A549 (cell line): ENCODE data around the gene RABGAP1L. TPM values are rescaled to one million over a fixed set of nuclear protein-coding genes. Genes with fewer than 3 reads are reported as not detected.

ENCODE experiments used
- ATAC-seq, 2 experiments: fragments of 200-7000 bp in 1 of 2; fragments of >200 bp in 1 of 2; cut with Nextera tagmentation in 1 of 2; cut with Tn5 transposase in 1 of 2; 3 replicates each; pipeline versions ENCODE4 v1.8.0 to v1.9.1; 2018 to 2020; ENCODE audit warnings: mild to moderate bottlenecking in 1 of 2, moderate library complexity in 1 of 2
- CTCF ChIA-PET: fragments of 300-600 bp; sonication (Branson Sonifier 250); formaldehyde crosslinking; extraction: SDS; loops from one replicate; lab custom pipeline; 2021; ENCODE audit warnings: antibody characterized with exemption, inconsistent platforms; lab: Yijun Ruan, JAX
- POLR2A ChIA-PET: fragments of 350-600 bp; formaldehyde crosslinking; extraction: SDS; loops from one replicate; lab custom pipeline; 2021; ENCODE audit warnings: antibody characterized with exemption, inconsistent platforms; lab: Yijun Ruan, JAX
- DNase-seq, 2 experiments: peaks; one replicate each; pipeline versions ENCODE4 v3.0.0 to v3.0.0-alpha.2; 2011 to 2016; ENCODE audit warnings: low read depth in 1 of 2, low spot score in 1 of 2
- FAIRE-seq: peaks from 2 replicates; lab custom pipeline; 2011; peaks lifted over from hg19 to GRCh38; lab: Jason Lieb, UNC
- H3K27ac ChIP-seq, 2 experiments: fragments of >200 bp; sonication (Bioruptor Twin); formaldehyde crosslinking; 3 replicates each; pipeline ENCODE4 v1.5.1; 2016 to 2017
- H3K4me1 ChIP-seq: fragments of >200 bp; sonication (Bioruptor Twin); formaldehyde crosslinking; 3 replicates; pipeline ENCODE4 v1.6.1; 2016
- H3K4me2 ChIP-seq: fragments of >200 bp; sonication (Bioruptor Twin); formaldehyde crosslinking; 3 replicates; pipeline ENCODE4 v1.6.1; 2016
- H3K4me3 ChIP-seq: fragments of >200 bp; sonication (Bioruptor Twin); formaldehyde crosslinking; 3 replicates; pipeline ENCODE4 v1.5.1; 2016
- H3K9me3 ChIP-seq: fragments of >200 bp; sonication (Bioruptor Twin); formaldehyde crosslinking; 3 replicates; pipeline ENCODE4 v1.6.1; 2016
- ATOH8 ChIP-seq: fragments of 250-450 bp; sonication (Bioruptor Pico); IDR thresholded peaks from 2 replicates; pipeline ENCODE4 v1.5.0; 2020; ENCODE audit warnings: low read depth, mild to moderate bottlenecking, moderate library complexity
- BHLHE40 ChIP-seq: IDR thresholded peaks from 2 replicates; pipeline ENCODE4 v1.6.1; 2012; ENCODE audit warnings: low read depth, low read length, inconsistent platforms
- CBX2 ChIP-seq: fragments of 200-600 bp; sonication (generic); IDR thresholded peaks from 2 replicates; pipeline ENCODE4 v1.6.1; 2016; ENCODE audit warnings: low read depth, mild to moderate bottlenecking, borderline replicate concordance
- CEBPB ChIP-seq, 2 experiments: fragments of >200 bp in 1 of 2; sonication (Bioruptor Twin) in 1 of 2; formaldehyde crosslinking in 1 of 2; IDR thresholded peaks; 2 replicates each; pipeline ENCODE4 v1.6.1; 2012 to 2016
- CTCF ChIP-seq: fragments of >200 bp; sonication (Bioruptor Twin); formaldehyde crosslinking; IDR thresholded peaks from 3 replicates; pipeline ENCODE4 v1.5.1; 2016
- E2F6 ChIP-seq: IDR thresholded peaks from 2 replicates; pipeline ENCODE4 v1.6.1; 2012; ENCODE audit warnings: low read depth, borderline replicate concordance
- ESRRA ChIP-seq: fragments of 150-350 bp; IDR thresholded peaks from 2 replicates; pipeline ENCODE4 v1.6.1; 2014; ENCODE audit warnings: mild to moderate bottlenecking, low read length, borderline replicate concordance
- FOSL2 ChIP-seq, 2 experiments: fragments of 450-650 bp in 1 of 2; fragments of >200 bp in 1 of 2; sonication (Bioruptor Twin) in 1 of 2; formaldehyde crosslinking; IDR thresholded peaks; 2 replicates each; pipeline versions ENCODE4 v1.5.0 to v1.6.1; 2016 to 2020; ENCODE audit warnings: mild to moderate bottlenecking in 1 of 2, moderate library complexity in 1 of 2
- FOXS1 ChIP-seq: fragments of 250-450 bp; sonication (Bioruptor Pico); IDR thresholded peaks from 2 replicates; pipeline ENCODE4 v1.5.0; 2020; ENCODE audit warnings: mild to moderate bottlenecking, moderate library complexity
- HDAC2 ChIP-seq: fragments of 200-600 bp; sonication (generic); IDR thresholded peaks from 2 replicates; pipeline ENCODE4 v1.6.1; 2016
- JUNB ChIP-seq: fragments of >200 bp; sonication (Bioruptor Twin); formaldehyde crosslinking; IDR thresholded peaks from 2 replicates; pipeline ENCODE4 v1.6.1; 2016
- KDM1A ChIP-seq: fragments of 200-600 bp; sonication (generic); IDR thresholded peaks from 2 replicates; pipeline ENCODE4 v1.6.1; 2016; ENCODE audit warnings: low read depth, mild to moderate bottlenecking
- MAX ChIP-seq: IDR thresholded peaks from 2 replicates; pipeline ENCODE4 v1.6.1; 2012
- NPAS2 ChIP-seq: fragments of 250-450 bp; sonication (Bioruptor Pico); IDR thresholded peaks from 2 replicates; pipeline ENCODE4 v1.8.0; 2022; ENCODE audit warnings: mild to moderate bottlenecking, moderate library complexity, borderline replicate concordance
- PHF8 ChIP-seq: fragments of 200-600 bp; sonication (generic); IDR thresholded peaks from 2 replicates; pipeline ENCODE4 v1.6.1; 2016; ENCODE audit warnings: low read depth, mild to moderate bottlenecking, antibody characterized with exemption, moderate library complexity, borderline replicate concordance
- RCOR1 ChIP-seq: fragments of 150-350 bp; IDR thresholded peaks from 2 replicates; pipeline ENCODE4 v1.6.1; 2014; ENCODE audit warnings: antibody characterized with exemption, low read length, low read depth
- RFX5 ChIP-seq: fragments of 450-650 bp; IDR thresholded peaks from 2 replicates; pipeline ENCODE4 v1.7.1; 2014; ENCODE audit warnings: antibody characterized with exemption, mild to moderate bottlenecking, moderate library complexity
- SMC3 ChIP-seq: fragments of >200 bp; sonication (Bioruptor Twin); formaldehyde crosslinking; IDR thresholded peaks from 3 replicates; pipeline ENCODE4 v1.6.1; 2018; ENCODE audit warnings: inconsistent platforms
- SREBF2 ChIP-seq: fragments of 450-650 bp; IDR thresholded peaks from 2 replicates; pipeline ENCODE4 v1.6.1; 2014; ENCODE audit warnings: mild to moderate bottlenecking, moderate library complexity
- TP53 ChIP-seq: fragments of 250-450 bp; sonication (Bioruptor Pico); IDR thresholded peaks from 2 replicates; pipeline ENCODE4 v1.5.0; 2021; ENCODE audit warnings: mild to moderate bottlenecking, moderate library complexity
- USF2 ChIP-seq: fragments of 450-650 bp; IDR thresholded peaks from 2 replicates; pipeline ENCODE4 v1.6.1; 2014; ENCODE audit warnings: antibody characterized with exemption
- ZSCAN20 ChIP-seq: fragments of 250-450 bp; sonication (Bioruptor Pico); IDR thresholded peaks from 2 replicates; pipeline ENCODE4 v1.8.0; 2022; ENCODE audit warnings: mild to moderate bottlenecking, moderate library complexity
- WGBS: methylation state at CpG from one replicate; pipeline ENCODE4 v1.1.6; 2017; ENCODE audit errors: missing lambda C conversion rate; 5-methylcytosine and 5-hydroxymethylcytosine counted together
- polyA plus RNA-seq, 4 experiments: library from polyadenylated mRNA; depleted of rRNA in 3 of 4; stranded (reverse); fragments of >200 nt; fragmentation: RNase III in 1 of 4; extraction: RNeasy Plus Mini Kit Qiagen cat#74134 plus additional on column Dnase treatment in 1 of 4; gene quantifications; 2 replicates in 3 of 4; 3 replicates in 1 of 4; pipeline ENCODE4 v1.2.3, GENCODE V29; 2011 to 2017

RABGAP1L gene
- polyA plus RNA-seq, 2 of the 4 experiments (the other 2 are of a cell fraction) = 8.2 to 18.6 TPM

GRCh38 chr1:174686213-174686612 is 526.9 kb downstream of the RABGAP1L start:
- H3K4me3 ChIP-seq = no peak overlapping the region
- no peak for FAIRE-seq
- no peak overlapping the region for H3K4me2 ChIP-seq
- TF ChIP-seq PHF8 = no peak
- TF ChIP-seq HDAC2 = no peak
- no peak for TF ChIP-seq RFX5
- TF ChIP-seq ZSCAN20 = no peak
- TF ChIP-seq FOXS1 (CRISPR knock-in tag) = no peak
- TF ChIP-seq BHLHE40 = no peak
- TF ChIP-seq ESRRA = no peak
- TF ChIP-seq JUNB = no peak
- TF ChIP-seq CEBPB (IDR thresholded peaks at IDR 0.05) = no peak
- no peak for TF ChIP-seq SREBF2
- no peak for TF ChIP-seq MAX
- no peak for TF ChIP-seq SMC3
- no peak for TF ChIP-seq RCOR1
- no peak for TF ChIP-seq FOSL2 (IDR thresholded peaks at IDR 0.05)
- TF ChIP-seq FOSL2 (CRISPR knock-in tag; IDR thresholded peaks at IDR 0.05) = no peak
- POLR2A ChIA-PET = no interaction called here
- no peak for DNase-seq
- CTCF ChIA-PET = interaction anchor here (0.9 kb wide), 1 partner anchor 10 kb away, joined by 4 read pairs; no protein-coding TSS in a partner anchor
- no peak for ATAC-seq
- no peaks in the 10 kb centered on the region for H3K4me1 ChIP-seq
- H3K9me3 ChIP-seq = no peaks in the 10 kb centered on the region
- H3K27ac ChIP-seq = no peak overlapping the region

GRCh38 chr1:174689524-174689923 is 530.2 kb downstream of the RABGAP1L start:
- TF ChIP-seq E2F6 = no peak
- TF ChIP-seq MAX = no peak
- TF ChIP-seq CBX2 = no peak
- no peak for TF ChIP-seq ATOH8
- no peak for TF ChIP-seq NPAS2 (CRISPR knock-in tag)
- TF ChIP-seq KDM1A = no peak
- no peak for TF ChIP-seq USF2
- TF ChIP-seq FOXS1 (CRISPR knock-in tag) = no peak
- TF ChIP-seq ESRRA = no peak
- no peak for TF ChIP-seq JUNB
- no peak for TF ChIP-seq CTCF
- no peak for TF ChIP-seq TP53 (CRISPR knock-in tag)
- Histone ChIP-seq H3K27ac (no peak overlapping the region), H3K4me3 (no peak overlapping the region), H3K9me3 (no peaks in the 10 kb centered on the region), H3K4me2 (no peak overlapping the region), H3K4me1 (no peaks in the 10 kb centered on the region)
- no peak for ATAC-seq
- ChIA-PET CTCF (no interaction called here), POLR2A (no interaction called here)
- no peak for DNase-seq
- FAIRE-seq = no peak
- 32% methylated on average over 1 of the region's 1 CpG for WGBS
